PC-3 (cell line): ENCODE measurements around the gene ANKRD53.

Experiments used
- CTCF ChIP-seq: fragments of 300-600 bp; sonication (generic); conservative IDR thresholded peaks from 2 replicates; pipeline ENCODE4 v1.5.1; 2017; ENCODE audit warnings: antibody characterized with exemption, low read depth, mild to moderate bottlenecking, low read length
- EZH2 ChIP-seq: fragments of 300-600 bp; sonication (generic); IDR thresholded peaks from one replicate; pipeline ENCODE4 v1.6.1; 2017; ENCODE audit warnings: antibody characterized with exemption, mild to moderate bottlenecking, low read length; ENCODE audit not compliant: unreplicated experiment

- TF ChIP-seq CTCF (no peak), EZH2 (no peak)
These were observed at the start of gene ANKRD53 for GRCh38 chr2:70978341-70979179.
